ENCODE results near the gene IHH.

IHH gene

DNA sequence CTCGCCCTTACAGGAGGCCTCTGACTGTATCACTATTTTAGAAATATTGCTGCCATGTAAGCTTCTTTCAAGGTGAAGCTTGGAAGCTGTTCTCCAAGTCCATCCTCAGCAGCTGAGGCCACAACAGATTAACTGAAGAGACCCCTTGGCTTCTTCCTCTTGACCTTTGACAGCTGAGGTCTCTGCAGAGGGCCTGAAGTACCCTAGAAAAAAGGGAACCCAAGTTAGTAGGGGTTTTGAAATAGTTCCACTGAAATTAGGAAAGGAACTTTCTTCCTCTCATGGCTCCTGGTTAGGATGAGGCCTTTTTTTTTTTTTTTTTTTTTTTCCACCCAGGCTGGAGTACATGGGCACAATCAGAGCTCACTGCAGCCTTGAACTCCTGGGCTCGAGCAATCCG, 15.5 kb upstream of the IHH start:
- no peak for DNase-seq (ENCODE audit: low read depth, low spot score)

DNA sequence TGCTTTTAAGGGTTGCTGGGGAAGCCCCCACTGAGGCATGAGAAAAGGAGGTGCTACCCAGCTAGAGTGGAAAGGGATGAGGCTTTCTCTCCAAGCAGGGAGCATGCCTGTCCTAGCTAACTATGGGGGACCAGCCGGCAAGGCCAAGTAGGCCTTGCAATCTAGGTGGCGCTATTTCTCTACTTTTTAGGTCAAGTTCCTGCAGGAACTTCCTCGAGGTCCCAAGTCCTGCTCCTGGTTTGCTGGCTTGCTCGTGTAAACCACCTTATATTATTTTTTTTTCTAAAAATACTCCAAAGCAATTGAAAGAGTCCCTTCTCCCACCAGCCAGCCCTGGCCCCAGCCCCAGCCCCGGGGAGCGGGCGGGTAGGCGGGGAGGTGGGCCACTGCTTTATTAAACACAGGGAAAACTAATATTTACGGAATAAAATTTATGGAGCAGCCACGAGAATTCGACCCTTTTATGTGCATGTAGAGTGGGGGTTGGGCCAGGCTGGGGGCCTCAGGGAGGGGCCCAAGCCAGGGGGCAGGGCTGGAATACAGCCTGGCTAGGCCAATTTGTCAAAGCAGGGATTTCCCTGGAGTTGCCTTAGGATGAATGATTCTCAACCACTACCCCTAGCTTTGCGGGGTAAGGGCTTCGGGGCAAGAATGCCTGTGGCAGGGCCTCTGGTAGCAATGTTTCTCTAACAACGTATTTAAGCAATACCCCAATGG, 12.8 kb upstream of the IHH start:
- DNase-seq (ENCODE audit: low read depth, low spot score) = no peak

DNA sequence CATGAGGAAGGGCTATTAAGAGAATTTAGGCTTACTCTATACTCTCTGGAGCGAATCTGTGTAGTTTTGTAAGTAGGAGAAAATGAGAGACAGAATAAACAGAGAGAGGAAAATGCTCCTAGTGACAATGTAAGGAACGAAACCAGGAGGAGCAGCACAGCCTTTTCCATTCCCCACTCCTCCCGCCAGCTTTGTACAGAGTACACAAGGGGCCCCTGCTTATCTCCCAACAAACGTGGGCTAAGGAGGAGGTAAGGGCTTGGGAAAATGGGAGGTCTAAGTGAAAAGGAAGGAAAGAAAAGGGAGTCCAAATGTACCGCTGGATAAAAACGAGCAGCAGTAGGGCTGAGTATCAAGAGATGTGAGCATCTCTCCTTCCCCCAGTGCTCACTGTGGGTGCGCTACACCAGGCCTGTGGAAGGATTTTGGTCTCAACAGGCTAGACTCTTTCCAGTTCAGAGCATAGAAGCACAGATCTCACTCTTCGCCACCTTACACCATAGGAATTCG, 12.1 kb upstream of the IHH start:
- no peak for DNase-seq (ENCODE audit: low read depth, low spot score)

DNA sequence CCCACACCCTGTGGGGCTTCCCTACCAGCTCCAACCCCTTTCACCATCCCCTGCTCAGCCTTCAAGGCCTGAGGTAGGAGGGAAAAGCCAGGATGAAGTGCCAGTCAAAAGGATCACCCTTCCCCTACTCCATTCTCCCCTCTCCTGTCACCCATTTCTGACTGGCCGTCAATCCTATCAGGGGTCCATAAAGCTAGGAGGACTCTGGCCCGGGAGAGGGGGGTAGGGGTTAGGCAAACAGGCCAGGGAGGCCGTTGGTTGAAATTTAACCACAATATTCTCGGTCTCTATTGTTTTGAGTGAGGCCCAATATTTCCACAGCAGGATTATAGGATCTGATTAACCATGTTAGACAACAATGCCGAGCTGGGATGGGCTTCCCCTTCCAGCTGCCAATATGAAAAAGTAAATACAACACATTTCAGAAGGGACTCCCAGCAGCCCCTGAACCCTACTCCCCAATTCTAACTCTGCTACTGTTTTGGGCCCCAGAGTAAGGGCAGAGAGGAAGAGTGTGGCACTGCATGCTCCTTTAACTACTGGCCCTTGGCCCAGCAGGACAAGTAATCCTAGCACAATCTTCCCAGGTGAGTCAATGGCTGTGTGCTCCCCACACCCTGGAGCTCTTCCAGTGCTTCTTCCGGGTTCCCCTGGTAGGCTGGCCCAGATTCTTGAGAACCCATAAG, 10.6 kb upstream of the IHH start:
- no peak for DNase-seq (ENCODE audit: low read depth, low spot score)

DNA sequence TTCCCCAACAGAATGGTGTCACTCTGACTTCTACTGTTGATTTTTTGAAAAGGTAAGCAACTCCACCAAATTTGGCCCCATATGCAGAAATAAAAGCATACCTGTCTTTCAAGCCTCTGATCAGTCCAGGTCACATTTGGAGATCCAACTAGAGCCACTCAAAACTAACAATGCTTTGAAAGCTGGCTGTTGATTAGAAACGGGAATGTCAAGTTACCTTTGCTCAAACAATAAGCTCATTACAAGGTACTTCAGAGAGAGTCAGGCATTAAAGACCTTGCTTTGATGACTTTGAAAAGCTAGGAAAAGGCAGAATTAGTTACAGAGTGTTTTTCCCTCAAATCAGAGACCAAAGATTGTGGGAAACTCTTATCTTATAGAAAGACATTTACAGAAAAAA, 4.8 kb upstream of the IHH start:
- DNase-seq (ENCODE audit: low read depth, low spot score) = no peak

DNA sequence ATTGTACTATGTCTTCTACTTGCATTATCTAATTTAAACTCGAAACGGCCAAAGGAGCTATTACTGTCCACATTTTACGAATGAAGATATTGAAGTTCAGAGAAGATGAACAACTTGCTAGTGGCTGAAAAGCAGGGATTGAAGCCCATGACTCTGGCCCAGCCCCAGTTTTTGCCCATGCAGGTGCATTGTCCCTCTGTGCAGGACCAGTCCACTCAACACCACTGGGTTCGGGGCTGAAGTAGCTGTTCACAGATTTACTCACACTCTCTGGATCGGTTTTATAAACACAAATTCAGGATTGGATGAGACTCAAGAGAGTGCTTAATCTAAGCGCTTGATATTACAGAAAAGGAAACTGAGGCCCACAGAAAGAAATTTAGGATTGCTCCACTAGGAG, 1.4 kb upstream of the IHH start:
- DNase-seq (ENCODE audit: low read depth, low spot score) = no peak

DNA sequence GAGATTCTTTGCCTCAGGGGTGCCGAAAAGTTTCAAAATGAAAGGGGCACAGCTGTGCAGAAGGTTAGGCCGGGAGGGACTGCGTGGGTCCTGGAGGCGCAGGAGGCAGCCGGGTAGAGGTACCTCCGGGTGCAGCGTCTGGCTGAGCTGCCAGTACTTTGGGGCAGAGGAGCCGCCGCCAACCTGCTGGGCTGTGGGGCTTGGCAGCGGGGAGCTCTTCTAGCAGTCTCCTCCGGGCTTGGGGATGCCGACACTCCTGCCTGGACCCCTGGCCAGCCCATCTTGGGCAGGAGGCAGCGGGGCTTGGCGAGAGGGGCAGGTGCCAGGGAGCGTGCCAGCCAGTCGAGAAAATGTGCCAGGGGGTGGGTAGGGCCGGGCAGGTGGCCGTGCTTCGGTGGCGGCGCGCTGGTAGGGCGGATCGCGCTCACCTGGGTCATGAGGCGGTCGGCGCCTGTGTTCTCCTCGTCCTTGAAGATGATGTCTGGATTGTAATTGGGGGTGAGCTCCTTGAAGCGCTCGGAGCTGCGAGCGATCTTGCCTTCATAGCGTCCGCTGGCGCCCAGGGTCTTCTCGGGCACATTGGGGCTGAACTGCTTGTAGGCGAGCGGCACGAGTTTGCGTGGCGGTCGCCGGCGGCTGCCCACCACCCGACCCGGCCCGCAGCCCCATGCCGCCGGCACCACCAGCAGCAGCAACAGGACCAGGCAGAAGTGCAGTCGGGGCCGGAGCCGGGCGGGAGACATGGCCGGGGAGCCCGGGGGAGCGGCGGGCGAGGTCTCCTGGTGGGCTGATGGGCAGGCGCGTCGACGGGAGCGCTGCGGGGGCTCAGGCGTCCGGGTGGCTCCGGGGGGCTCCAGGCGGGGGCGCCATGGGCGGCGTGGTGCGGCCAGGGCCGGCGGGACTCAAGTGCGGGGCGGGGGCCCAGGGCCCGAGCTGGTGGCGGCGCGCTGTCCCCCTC, 717 bp downstream of the IHH start:
- DNase-seq (ENCODE audit: low read depth, low spot score) = no peak

DNA sequence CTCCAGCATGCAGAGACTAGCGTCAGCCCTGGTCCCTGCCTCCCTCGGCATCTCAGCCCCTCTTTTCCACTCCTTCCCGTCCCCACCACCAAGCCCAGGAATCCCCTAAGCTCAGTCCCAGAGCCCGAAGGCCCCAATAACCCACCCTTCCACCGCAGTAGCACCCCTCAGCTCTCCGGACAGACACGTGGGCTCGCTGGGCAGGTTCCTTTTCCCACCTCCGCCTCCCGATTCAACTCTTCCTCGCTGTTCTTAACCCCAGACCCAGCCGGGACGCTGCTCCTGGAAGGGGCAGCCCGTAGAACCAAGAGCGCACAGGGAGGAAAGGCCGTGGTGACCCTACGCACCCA, 1.4 kb downstream of the IHH start:
- DNase-seq (ENCODE audit: low read depth, low spot score) = no peak

DNA sequence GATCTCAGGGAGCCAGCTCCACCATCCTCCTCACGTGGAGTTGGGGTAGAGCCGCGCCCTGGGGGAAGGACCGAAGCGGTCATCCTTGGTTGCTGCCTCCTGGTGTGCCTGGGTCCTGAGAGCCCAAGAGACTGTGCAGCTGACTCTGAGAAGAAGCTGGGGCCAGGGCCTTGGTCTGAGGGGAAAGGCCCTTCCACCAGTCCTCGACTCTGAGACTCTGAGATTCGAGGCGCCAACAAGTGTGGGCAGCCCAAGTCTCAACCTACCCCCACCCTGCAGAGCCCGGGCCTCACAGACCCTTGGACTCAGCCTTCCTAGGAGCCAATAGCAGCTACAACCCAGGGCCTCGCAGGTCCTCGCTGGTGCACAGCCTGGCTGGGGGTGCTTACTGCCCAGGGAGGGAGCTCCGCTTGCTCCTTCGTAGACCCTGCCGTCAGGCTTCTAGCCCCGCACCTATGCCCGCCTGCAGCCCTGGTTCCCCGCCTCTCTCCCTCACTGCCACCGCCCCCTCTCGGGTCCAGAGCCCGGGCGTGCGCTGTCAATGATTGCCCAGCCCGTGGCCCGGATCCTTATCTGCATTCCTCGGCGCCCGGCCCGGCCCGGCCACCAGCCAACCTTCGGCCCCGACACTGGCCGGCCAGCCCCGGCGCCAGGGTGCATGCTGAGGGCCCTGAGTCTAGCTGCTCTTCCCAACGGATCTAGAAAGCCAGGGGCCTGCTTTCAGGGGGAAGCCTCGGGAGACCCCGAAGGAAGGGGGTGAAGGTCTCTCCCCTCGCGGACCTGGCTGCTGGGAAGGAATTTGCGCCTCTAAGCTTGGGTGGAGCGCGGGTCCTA, 2.0 kb downstream of the IHH start:
- DNase-seq (ENCODE audit: low read depth, low spot score) = no peak

DNA sequence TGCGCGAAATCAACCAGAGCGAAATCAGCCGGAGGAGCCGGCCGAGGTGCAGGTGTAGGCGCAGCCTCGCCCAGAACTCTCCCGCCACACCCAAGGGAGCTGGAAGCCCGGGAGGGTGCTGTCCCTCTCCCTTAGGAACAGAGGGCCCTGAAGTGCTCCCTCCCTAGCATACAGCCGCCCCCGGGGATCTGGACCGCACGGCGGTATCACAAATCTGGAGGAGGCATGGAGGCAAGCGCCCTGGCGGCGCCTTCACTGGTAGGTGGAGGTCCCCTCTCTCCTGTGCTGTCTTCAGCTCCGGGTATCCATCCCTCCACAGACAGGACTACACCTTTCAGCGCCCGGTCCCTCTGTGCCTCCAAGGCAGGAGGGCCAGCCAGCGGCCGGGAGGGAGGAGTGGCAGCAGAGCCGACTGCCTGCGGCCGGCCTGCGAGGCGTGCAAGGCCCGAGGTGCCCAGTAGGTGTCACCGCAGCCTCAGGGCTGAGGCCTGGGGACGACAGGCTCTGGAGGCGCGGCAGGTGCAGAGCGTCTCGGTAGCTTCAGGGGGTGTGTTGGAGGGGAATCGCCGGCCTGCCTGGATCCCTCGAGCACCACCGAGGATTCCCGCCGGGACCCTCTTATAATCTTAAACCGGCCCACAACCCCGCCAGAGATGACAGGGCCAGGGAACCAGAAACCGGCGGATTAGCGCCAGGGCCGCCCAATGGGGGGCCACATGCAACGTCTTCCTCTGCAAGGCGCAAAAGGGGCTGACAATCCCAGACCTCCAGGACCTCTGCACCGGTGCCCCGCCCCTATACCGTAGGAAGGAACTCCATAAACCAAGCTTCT, 2.8 kb downstream of the IHH start:
- DNase-seq (ENCODE audit: low read depth, low spot score) = peak; percentile 30

DNA sequence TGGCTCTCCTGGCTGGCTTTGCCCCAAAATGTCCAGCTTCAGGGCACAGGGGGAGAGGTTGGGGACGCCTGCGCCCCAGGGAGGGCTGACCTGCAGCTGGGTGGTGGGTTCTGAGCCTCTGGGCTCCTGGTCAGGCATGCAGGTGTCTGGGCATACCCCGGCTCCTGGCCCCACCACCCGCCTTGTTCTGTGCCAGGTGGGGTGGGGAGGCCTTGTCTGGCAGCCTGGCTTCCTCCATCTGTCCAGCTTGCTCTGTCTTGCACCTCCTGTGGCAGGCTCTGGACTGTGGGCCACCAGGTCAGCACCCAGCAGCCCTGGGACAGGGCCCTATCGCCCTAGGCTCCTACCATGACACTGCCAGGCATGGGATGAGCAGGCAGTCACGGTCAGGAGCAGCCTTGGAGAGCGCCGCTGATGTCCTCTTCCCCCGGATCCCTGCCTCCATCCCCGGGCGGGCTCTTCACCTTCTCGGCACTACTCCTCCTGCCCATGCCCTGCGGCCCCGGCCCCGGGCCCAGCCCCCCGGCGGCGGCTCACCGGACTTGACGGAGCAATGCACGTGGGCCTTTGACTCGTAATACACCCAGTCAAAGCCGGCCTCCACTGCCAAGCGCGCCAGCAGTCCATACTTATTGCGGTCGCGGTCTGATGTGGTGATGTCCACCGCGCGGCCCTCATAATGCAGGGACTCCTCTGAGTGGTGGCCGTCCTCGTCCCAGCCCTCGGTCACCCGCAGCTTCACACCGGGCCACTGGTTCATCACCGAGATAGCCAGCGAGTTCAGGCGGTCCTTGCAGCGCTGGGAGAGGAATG, 3.6 kb downstream of the IHH start:
- no peak for DNase-seq (ENCODE audit: low read depth, low spot score)

DNA sequence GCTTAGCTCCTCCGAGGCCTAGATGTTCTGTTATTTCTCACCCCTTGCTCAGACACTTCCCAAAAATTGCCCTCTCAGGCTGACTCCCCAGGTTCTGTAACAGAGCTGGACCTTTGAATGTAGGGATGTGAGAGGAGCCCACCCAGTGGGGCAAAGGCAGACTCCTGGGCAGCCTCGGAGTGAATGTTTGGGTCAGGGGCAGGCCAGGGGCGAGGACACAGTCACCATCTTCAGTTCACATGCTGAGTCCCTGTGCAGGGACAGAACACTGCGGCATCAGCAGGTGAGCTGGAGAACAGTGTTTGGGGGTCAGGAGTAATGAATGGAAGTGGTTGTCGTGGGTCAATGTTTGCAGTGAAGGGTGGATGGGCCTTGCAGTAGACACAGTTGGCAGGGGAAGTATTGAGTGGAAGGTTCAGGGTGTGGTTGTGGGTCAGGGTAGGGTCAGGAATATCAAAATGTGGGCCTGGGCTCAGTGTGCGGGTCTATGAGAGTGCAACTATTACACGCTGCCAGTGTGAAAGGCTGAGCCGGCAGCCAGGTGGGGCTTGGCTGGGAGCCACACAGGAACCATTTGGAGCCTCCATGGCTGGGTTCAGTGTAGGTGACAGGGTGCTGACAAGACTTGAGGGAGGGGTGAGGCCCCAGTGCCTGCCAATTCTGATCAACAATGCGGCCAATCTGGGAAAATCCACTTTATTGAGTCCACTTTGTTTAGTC, 4.4 kb downstream of the IHH start:
- DNase-seq (ENCODE audit: low read depth, low spot score) = no peak

DNA sequence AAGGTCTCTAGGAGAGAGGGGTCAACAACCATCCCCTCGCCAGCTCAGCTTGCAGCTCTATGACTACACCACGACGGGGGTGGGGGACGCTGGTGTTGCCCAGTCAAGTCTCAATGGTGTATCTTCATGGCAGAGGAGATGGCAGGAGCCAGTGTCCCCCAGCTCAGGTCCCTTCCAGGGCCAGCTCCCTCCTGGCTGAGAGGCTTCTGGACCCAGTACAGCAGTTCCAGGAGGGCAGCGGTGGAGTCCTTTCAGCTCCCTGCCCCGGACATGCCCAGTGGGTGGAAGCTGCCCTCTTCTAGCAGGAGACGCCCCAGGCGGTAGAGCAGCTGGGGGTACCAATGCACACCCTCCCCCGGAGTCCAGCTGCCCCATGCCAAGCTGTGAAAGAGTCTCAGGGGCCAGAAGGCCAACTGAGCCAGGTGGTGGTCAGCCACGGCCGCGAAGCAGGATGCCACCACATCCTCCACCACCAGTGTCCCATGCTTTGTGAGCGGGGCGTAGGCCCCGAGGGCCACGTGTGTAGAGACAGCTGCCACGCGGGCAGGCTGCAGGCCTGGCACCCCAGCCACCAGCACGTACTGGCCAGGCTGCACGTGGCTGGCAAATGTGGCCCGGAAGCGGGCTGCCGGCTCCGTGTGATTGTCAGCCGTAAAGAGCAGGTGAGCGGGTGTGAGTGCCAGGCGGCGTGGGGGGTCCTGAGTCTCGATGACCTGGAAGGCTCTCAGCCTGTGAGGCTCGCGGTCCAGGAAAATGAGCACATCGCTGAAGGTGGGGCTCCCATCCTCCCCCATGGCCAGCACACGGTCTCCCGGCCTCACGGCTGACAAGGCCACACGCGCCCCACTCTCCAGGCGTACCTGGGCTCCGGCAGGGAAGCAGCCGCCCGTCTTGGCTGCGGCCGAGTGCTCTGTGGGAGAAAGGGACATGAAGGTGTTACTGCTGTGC, 5.5 kb downstream of the IHH start:
- no peak for DNase-seq (ENCODE audit: low read depth, low spot score)

DNA sequence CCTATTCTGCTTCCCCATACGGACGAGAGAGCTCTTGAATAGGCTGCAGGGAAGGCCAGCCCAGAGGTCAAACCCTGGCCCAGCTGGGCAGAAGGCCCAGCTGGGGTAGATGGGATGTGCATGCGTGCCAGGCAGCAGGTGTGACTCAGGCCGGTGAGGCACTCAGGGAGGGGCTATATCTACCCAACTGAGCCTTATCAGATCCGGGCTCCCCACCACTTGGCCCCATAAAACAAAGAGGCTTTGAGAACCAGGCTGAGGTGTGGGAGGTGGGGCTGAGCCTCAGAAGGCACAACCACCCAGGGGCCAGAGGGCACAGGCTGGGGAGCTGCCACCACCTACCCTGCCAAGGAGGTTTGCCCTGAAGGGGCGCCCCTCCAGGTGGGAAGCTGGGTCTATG, 11.4 kb downstream of the IHH start:
- DNase-seq (ENCODE audit: low read depth, low spot score) = no peak

DNA sequence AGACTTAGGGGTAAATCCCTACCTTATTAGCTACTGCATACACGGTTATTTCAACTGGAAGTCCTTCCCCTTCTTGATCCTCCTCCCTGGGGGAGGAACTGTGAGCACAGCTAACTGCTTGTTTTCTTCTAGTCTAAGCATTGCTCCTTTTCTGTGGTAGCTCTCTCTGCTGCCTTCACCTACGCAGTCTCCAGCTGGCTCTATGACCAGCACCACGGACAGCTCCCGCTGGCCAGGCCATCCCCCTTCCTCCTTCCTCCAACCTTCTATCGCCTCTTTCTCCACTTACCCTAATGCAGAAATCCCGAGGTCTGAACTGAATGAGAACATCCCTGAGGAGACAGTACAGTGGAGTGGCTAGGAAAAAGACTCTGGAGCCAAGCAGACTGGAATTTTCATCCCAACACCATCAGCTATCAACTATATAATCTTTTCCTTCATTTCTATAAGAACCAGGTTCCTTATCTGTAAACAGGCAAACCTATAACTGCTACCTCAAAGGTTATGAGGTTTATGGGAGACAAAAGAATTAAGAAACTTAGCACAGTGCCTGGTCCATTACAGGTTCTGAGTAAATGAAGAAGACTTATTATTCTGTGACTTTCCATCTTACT, 14.7 kb downstream of the IHH start:
- DNase-seq (ENCODE audit: low read depth, low spot score) = no peak

DNA sequence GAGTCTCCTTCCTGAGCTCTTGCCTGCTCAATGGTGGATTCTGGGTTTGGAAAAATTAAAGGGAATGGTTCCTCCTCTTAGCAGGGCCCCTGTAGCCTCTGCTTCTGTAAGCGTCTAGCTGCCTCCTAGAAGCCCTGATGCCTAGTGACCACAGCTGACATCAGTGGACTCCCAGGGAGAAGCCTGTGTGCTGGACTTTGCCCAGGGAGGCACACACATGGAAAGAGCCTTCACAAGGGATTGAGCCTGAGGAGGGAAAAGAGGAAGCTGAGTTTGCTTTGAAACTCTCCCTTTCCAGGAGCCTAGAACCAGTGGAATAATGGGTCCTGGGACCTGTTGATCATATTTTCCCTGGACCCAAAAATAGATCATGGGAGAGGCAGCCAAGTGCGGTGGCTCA, 18.0 kb downstream of the IHH start:
- no peak for DNase-seq (ENCODE audit: low read depth, low spot score)

DNA sequence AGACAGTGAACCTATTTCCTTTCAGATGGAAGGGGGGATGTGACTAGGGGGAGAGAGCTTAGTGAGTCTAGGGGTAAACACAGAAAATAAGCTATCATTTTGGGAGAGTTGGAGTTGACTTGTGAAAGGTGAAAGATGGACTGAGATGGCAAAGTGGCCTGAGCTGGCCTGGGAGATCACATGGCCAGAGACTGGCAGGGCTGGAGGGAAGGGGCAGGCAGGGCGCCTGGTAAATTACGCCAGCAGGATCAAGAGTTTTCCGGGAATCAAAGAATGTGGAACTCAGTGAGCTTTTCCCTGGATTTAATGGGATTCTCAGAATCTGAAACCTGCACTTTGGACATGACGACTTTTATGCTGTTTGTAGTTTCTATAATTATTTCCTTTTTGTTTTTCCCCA, 18.6 kb downstream of the IHH start:
- DNase-seq (ENCODE audit: low read depth, low spot score) = no peak

All from activated CD4-positive, CD25-positive, alpha-beta regulatory T cell treated with anti-CD3 and anti-CD28 coated beads, Interleukin-2, amount 50 U/mL, for 16 hours (primary cell).